Raji (cell line): Measurements from ENCODE around the gene SLA2.

Experiments
- POLR2A ChIP-seq: IDR thresholded peaks from 2 replicates; pipeline ENCODE4 v1.6.1; 2011; ENCODE audit warnings: low read depth, low read length, control low read depth; ENCODE audit not compliant: insufficient read depth

The SLA2 gene

GRCh38 chr20:36654506-36654905 lies 8.5 kb upstream of the SLA2 start:
- no peak for TF ChIP-seq POLR2A

DNA sequence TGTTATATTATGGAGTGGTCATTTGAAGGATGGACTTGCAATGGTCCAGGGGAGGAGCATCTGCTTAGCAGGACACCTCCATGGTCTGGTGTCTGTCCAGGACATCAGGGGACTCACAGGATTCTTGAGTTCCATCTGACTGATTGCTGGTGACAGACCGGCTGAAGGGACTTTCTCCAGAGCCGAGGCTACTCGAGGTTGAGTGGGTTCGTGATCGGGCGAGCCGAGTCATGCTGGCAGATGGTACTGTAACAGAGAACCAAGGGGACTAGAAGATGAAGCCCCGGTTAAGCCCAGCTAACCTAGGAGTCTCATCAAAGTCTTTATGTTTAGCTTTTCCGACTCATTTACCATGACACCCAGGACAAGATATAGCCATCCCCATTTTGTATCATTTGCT lies 7.5 kb upstream of the SLA2 start:
- TF ChIP-seq POLR2A = no peak

DNA sequence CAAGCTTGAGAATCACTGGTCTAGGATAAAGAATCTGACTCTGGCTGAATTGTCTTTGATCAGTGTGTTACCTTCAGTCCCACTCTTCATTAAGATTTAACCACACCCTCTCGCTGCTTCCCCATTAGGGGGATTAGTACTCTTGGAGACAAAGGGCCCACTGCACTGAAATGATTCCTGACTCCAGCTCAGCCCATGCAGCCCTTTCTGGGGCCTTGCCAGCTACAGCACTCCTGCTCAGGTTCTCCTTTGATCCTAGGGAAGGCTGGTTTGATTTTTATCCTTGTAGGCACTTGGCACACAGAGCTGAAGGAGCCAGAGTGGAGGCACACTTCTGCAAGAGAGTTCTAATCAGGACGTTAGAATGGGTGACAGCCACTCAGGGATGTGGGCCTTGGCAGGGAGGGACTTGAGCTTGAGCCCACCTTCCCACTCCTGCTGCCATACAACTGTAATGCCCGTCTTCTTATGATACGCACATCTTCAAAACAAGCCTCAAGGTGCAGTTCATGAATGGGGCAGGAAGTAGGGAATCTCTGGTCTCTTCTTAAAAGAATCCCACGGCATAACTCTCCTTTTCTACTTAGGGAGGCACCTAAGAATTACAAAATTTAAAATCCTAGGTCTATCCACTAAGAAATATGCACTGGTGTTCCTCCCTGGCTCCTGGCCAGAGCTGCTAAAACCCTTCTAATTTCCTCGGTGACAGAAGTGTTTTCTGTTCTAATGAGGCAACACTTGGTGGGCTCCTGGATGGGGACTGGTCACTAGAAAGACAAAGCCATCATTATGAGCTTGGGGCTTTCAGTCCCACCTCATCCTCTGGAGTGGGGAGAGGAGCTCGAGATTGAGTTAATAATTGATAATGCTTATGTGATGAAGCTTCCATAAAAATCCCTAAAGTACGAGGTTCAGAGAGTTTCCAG lies 1.5 kb upstream of the SLA2 start:
- no peak for TF ChIP-seq POLR2A

- no peak for TF ChIP-seq POLR2A
Measured at GRCh38 chr20:36646678-36647077, 682 bp upstream of the SLA2 start.

DNA sequence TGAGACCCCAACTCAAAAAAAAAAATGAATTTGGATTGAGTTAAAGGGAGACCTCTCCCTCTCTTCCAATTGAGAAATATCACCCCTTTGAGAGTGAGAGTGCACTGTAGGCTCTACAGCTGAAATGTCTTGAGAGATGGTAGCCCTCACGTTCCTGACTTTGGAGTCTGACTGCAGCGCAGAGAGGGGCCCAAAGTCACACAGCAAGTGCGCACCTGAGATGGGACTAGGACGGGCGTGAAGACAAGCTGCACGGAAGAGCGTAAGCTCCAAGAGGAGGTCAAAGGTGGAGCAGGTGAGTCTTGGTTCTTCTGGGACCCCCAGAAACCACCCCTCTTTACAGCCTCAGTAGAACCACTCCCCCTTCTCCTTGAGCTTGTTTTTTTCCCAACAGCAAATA lies 643 bp downstream of the SLA2 start:
- TF ChIP-seq POLR2A = no peak

GRCh38 chr20:36644706-36645095 lies 1.3 kb downstream of the SLA2 start:
- no peak for TF ChIP-seq POLR2A

- no peak for TF ChIP-seq POLR2A
Measured at GRCh38 chr20:36644032-36644705, 1.8 kb downstream of the SLA2 start.

GRCh38 chr20:36642136-36642535 lies 3.9 kb downstream of the SLA2 start:
- no peak for TF ChIP-seq POLR2A

DNA sequence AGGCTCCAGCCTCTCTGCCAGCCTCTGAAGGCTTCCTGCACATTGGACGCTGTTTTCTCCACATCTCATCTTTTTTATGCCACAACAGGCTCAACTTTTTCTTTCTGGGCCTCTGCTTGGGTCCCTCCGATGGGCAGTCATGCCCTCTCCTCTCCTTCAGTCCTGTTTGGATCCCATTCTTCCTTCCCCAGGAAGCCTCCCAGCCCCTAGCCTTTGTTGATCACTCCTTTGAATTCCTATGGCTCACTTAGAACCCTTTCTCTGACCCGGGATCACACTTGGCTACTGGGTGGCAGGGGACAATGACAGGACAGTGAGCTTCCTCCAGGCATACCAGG lies 4.5 kb downstream of the SLA2 start:
- TF ChIP-seq POLR2A = no peak

GRCh38 chr20:36634342-36634741 lies 11.7 kb downstream of the SLA2 start:
- TF ChIP-seq POLR2A = no peak

DNA sequence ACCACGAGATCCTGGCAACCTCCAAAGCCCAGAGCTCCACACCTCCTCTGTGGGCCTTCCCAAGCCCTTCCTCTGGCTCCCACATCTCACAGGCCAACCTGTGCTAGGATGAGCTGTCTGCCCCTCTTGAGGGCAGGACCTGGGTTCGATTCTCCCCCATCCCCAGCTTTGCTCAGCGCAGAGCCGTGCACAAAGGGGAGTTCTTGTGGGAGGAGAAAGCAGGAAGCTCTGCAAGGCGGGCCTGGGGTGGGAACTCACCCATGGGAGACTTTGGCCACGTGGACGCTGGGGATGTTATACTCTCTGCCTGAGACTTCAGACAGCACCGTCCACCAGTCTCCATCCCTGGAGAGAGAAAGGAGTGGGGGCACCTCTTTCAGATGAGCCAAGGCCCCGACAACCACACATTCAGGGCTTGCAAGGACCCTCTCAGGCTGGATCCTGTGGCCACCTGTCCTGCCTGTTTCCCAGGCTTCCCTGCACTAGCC lies 12.7 kb downstream of the SLA2 start:
- no peak for TF ChIP-seq POLR2A

GRCh38 chr20:36632487-36633284 lies 13.3 kb downstream of the SLA2 start:
- no peak for TF ChIP-seq POLR2A

- no peak for TF ChIP-seq POLR2A
Measured at GRCh38 chr20:36632147-36632486, 13.9 kb downstream of the SLA2 start.

DNA sequence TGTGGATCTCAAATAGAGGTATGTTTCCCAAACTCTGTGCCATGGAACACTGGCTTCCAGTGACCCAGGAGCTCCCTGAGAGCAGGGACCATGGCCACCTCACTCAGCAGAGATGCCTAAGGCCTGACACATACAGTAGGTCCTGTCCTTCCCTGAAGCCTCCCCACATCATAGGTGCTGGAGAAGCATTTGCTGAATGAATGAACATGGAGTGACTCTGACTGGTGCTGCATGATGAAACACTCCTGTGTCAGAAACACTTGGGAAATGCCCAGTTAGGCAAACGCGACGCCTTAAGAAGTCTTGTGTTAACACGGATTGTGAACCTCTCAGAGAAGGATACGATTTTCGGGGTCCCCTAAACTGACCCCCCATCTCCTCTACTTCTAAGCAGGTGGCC lies 14.3 kb downstream of the SLA2 start:
- TF ChIP-seq POLR2A = no peak
